GM19035 (cell line): ENCODE data around the gene PTPN12.
A peak's percentile ranks its signal among the peaks of the same experiment; 100 is the strongest.
"Not testable (repeated sequence)": the region's sequence is repeated elsewhere in the genome, so short reads cannot be mapped to it uniquely, and the experiment has no call there.

ENCODE experiments used
- ATAC-seq: cut with Tn5 transposase; IDR thresholded peaks from one replicate; pipeline ENCODE4 v1.9.1; 2021; ENCODE audit not compliant: unreplicated experiment

Gene PTPN12

GRCh38 chr7:77537136-77537777, at the start of gene PTPN12:
TSS of gene PTPN12 (plus strand) at chr7:77537295. CDS start at chr7:77537547, 252 bp downstream.
- peak; percentile 35 for ATAC-seq

- no peak for ATAC-seq
Observed at GRCh38 chr7:77488986-77489385, 48.1 kb upstream of the PTPN12 start.

GRCh38 chr7:77497079-77497478, 40.0 kb upstream of the PTPN12 start:
- no peak for ATAC-seq

DNA sequence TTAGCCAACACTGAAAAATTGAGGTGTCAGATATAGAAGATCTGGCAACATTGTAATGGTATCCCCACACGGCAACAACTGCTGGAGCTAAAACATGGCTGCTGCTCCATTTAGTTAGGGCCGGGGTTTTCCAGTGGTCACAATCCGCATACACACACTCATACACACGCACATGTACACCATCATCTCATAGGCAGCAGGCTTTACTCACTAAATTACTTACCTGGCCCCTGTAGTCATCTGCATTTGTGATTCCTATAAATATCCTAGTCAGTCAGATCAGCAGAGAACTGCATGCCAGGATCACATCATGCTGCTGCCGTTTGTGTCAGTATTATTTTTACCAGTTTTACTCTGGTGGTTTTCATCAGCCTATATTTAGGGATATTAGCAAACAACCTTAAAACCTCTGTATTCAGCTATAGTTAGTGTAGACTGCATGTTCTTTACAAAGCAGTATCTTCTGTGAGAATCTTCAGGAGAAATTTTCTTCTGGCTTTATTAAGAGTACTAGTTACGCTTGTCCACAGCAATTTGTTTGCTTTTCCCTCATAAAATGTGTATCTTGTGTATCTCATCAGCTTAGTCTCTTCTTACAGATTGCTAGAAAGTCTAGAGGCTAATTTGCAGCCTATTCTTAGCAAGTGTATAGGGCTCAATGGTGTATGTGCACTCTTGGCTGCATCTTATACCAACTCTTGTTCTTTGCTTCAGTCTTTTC, 38.3 kb upstream of the PTPN12 start:
- ATAC-seq, result no peak

DNA sequence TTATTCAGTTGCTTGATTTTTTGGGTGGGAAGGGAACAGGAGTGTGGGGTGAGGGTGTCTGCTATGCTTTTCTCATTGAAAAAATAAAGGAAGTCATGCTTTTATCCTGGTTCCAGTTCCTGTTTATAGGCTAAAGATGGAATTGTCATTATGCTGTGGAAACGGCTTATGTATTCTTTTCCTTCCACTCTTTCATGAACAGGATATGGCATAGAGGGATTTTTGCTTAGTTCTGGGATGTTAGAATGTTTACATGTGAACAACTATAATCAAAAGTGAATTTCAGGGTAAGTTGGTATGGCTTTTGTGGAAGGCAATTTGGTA, 35.9 kb upstream of the PTPN12 start:
- no peak for ATAC-seq

GRCh38 chr7:77504951-77505350, 32.1 kb upstream of the PTPN12 start:
- no peak for ATAC-seq

GRCh38 chr7:77506899-77507298, 30.2 kb upstream of the PTPN12 start:
- no peak for ATAC-seq

DNA sequence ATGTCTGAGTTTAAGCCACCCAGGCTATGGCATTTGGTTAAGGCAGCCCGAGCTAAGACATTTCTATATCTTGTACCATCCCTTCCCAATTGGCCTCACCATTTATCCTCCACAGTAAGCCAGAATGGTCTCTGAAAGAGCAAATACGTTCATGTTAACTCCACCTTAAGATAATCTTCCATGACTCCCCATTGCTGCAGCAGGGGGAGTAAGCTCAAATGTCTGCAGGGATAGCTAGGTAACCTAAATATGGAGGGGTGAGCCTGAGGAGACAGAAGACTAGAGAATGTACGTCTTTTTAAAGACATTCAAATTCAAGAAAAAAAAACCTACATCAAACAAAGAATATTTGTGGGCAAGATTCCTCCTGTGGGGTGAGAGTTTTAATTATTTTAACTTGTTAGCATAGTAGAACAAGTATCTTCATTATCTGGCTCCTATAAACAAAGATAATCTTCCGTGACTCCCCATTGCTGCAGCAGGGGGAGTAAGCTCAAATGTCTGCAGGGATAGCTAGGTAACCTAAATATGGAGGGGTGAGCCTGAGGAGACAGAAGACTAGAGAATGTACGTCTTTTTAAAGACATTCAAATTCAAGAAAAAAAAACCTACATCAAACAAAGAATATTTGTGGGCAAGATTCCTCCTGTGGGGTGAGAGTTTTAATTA, 24.0 kb upstream of the PTPN12 start:
- ATAC-seq, result not testable (repeated sequence)

GRCh38 chr7:77516085-77516484, 21.0 kb upstream of the PTPN12 start:
- no peak for ATAC-seq

- no peak for ATAC-seq
Observed at GRCh38 chr7:77520261-77520660, 16.8 kb upstream of the PTPN12 start.

- not testable (repeated sequence) for ATAC-seq
Observed at GRCh38 chr7:77521537-77521936, 15.6 kb upstream of the PTPN12 start.

- ATAC-seq, result no peak
Observed at GRCh38 chr7:77524731-77525130, 12.4 kb upstream of the PTPN12 start.

GRCh38 chr7:77525231-77525630, 11.9 kb upstream of the PTPN12 start:
- ATAC-seq, result no peak

- ATAC-seq, result no peak
Observed at GRCh38 chr7:77528368-77528767, 8.7 kb upstream of the PTPN12 start.

DNA sequence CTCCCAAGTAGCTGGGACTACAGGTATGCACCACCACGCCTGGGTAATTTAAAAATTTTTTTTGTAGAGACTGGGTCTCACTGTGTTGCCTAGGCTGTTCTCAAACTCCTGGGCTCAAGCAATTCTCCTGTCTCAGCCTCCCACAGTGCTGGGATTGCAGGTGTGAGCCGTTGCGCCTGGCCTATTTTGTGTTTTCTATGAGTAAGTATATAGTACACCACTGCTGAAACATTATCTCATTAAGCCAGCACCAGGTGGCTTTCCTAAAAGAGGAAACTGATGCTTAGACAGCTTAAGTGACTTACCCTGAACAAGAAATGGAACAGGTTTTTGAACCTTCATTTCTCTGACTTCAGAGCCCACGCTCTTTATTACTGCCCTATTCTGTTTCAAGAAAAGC, 7.8 kb upstream of the PTPN12 start:
- no peak for ATAC-seq

GRCh38 chr7:77531038-77531437, 6.1 kb upstream of the PTPN12 start:
- ATAC-seq, result no peak

DNA sequence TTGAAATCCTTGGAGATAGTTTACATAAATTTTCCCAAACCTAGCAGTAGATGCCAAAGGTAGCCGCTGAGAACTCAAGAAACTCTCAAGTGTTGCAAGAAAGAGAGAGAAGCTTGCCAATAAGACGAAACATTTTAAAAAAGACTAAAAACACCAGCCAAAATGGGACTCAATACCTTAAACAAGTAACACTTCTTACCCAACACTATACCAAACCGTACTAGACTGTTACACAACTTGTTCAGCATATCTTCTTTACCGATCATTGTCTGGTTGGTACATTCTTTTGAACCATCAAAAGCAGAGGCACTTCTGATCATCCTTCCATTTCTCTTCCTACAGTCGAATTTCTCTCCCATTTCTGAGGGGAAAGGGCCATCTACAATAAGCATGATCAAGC, 4.8 kb upstream of the PTPN12 start:
- ATAC-seq, result no peak

GRCh38 chr7:77532732-77533131, 4.4 kb upstream of the PTPN12 start:
- ATAC-seq, result not testable (repeated sequence)

DNA sequence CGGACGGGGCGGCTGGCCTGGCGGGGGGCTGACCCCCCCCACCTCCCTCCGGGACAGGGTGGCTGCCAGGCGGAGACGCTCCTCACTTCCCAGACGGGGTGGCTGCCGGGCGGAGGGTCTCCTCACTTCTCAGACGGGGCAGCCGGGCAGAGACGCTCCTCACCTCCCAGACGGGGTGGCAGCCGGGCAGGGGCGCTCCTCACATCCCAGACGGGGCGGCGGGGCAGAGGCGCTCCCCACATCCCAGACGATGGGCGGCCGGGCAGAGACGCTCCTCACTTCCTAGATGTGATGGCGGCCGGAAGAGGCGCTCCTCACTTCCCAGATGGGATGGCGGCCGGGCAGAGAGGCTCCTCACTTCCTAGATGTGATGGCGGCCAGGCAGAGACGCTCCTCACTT, 3.0 kb upstream of the PTPN12 start:
- not testable (repeated sequence) for ATAC-seq

DNA sequence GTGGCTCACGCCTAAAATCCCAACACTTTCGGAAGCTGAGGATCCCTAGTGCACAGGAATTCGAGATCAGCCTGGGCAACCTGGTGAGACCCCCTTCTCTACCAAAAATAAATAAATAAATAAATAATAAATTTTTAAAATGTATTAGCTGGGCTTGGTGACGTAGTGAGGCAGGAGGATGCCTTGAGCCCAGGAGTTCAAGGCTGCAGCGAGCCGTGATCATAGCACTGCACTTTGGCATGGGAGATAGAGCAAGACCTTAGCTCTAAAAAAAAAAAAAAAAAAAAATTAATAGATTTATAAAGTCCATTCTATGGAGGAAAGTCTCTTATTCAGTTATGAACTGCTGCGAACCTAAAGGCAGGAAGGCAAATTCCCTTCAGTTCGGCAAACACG, 1.1 kb upstream of the PTPN12 start:
- ATAC-seq, result no peak

GRCh38 chr7:77536413-77537135, 521 bp upstream of the PTPN12 start:
- ATAC-seq, result peak; percentile 88
